ENCODE measurements around the gene PTPRG.

Gene PTPRG

DNA sequence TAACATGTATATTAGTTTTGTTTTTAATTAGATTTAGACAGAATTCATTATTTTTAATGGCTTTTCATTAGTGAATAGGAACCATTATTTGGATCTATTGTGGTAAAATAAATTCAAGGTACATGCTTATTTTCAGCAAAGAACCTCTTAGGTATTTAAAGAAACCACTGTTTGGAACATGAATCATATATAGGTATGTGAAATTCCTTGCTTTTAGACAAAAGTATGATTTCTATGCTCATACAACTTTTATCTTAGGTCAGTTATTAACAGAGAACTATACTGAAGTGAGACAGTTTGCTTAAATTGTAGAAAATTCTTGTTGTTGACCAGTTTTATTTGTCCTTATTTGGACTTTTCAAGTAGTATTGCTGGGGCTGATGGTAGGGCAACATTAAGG lies 422.1 kb downstream of the PTPRG start:
- no peak for DNase-seq

DNA sequence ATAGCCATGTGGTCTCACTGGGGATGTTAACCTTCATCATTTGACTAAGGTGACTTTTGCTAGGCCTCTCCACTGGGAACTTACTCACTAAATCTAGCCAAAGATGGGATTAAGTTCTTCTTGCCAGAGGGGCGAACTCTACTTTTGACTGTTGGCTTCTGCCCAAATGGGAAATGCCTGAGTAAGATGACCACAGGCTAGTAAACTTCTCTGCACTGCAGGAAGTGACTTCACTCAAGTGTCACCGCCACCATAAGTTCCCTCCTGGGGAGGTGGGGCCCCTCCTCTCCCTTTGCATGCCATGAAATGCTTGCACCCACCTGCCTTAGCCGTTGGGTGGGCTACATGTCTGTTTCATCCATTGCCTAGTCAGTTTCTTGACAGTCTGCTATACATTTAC lies 423.6 kb downstream of the PTPRG start:
- no peak for DNase-seq

DNA sequence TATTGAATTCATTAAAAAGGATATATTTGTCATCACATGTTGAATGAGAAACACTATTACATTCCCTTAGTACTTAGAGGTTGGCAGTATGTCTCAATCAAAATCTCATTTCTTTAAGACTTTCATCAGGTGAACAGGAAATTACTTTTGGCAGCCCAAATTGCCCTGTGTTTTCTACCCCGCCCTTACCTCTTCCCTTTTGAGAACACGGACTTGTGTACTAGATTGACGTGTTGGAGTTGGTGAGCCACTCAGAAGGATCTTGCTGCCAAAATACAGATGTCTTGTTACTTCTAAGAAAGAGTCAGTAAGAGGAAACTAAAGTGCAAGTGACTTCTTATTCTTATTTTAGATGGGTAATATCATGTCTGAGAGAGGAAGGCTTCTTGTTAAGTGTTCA lies 425.1 kb downstream of the PTPRG start:
- no peak for DNase-seq

- no peak for DNase-seq
Observed at GRCh38 chr3:61989681-61990080, 428.3 kb downstream of the PTPRG start.

DNA sequence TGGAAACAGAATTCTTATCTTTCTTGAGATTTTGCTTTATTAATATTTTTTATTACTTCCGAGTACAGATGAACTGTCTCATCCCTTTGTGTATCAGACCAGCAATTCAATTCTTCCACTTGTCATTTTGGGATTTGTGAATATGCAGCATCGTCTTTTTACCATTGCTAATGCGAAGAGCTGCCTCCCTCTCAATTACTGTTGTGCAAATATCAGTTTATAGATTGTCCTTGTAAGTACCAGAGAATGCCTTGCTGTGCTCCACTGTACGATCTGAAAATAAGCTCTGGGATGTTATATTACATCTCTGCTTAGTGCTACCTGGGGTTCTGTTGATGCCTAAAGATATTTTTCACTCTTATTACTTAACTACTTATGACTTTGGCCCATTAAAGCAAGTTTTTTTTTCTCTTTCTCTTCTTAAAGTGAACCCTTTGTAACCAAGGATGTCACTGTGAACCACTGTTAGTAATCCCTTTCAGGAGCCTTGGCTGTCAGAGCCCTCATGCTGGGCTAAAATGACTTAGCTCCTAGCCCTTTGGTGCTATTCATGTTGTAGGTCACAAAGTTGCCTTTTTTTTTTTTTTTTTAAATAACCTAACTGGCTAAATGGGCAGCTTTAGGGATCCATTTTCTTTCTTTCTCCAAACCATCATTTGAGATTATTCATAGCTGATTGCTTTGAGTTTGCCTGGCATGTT lies 429.1 kb downstream of the PTPRG start:
- no peak for DNase-seq

- DNase-seq, result no peak
Observed at GRCh38 chr3:61991706-61992105, 430.3 kb downstream of the PTPRG start.

DNA sequence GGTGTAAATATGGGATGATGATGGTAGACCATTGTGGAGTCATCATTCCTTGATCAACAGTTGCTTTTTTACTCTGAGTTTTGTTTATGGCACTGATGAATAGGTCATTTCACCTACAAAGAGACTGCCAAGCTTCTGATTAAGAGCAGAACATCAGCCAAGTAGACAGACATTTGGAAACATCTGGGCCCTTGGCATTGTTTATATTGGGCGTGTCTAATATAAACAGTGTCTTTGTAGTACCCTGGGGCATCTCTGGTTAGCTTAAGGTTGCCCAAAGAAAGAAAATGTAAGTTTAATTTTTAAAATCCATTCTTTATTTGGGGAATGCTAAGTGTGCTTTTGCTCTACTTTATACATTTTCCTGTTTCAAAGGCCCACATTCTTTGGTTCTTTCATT lies 435.0 kb downstream of the PTPRG start:
- DNase-seq, result no peak

- DNase-seq, result no peak
Observed at GRCh38 chr3:61997101-61997500, 435.7 kb downstream of the PTPRG start.

- no peak for DNase-seq
Observed at GRCh38 chr3:62003835-62004234, 442.5 kb downstream of the PTPRG start.

- DNase-seq, result no peak
Observed at GRCh38 chr3:62007036-62007435, 445.7 kb downstream of the PTPRG start.

DNA sequence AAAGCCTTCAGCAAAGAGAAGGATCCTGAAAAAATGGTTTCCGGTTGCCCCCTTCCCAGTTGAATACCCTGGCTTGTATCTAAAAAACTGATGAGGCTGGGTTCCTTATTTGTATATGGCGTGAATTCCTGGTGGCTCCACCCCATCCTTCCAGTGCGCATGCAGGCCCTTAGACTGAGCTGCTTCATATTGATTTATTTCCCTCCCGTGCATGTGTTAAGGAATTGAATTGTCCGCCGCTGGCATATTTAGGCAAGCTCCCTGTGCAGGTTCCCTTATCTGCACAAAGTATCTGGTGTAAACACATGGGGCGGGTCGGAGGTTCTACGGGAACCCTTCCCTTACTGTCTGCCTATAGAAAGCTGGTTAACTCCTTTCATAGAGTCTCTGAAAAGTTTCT lies 449.6 kb downstream of the PTPRG start:
- DNase-seq, result no peak

GRCh38 chr3:62011666-62012065 lies 450.3 kb downstream of the PTPRG start:
- DNase-seq, result no peak

DNA sequence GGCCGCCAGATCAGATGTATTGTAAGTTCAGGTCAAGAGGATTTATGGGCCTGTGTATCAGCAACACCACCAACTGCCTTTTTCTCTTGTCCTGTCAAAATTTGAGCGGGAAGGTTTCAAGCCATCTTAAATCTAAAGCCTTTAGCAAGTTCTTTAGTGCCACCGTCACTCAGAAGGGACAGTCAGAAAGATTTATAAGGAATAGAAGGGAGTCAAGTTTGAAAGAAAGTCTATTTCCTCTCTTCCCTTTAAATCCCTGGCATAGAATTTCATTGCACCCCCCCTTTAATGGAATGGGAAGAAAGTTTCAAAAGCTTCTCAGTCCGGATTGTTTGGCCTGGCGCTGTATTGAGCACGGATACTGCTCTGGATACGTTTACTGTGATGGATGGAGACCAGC lies 452.6 kb downstream of the PTPRG start:
- DNase-seq, result no peak

- DNase-seq, result no peak
Observed at GRCh38 chr3:62015111-62015510, 453.7 kb downstream of the PTPRG start.

- DNase-seq, result no peak
Observed at GRCh38 chr3:62019906-62020305, 458.5 kb downstream of the PTPRG start.

GRCh38 chr3:62020706-62021105 lies 459.3 kb downstream of the PTPRG start:
- DNase-seq, result no peak

DNA sequence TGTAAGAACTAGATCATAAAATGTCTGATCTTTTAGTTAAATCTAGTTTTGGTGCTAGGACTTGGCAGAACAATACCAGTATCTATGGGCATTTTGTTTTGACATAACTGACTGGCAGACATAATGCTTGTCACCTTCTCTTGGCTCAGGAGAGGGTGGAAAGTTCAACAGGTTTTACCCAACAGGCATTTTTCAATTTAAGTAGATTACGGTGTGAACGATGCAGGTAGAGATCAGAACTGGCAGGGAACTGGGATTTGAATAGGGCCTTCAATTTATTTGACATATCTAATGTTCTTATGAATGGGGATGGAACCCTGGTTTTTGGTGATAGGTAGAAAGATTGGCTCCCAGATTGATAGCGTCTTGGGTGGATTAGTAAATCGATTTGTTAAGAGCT lies 460.9 kb downstream of the PTPRG start:
- no peak for DNase-seq

- DNase-seq, result no peak
Observed at GRCh38 chr3:62024882-62025281, 463.5 kb downstream of the PTPRG start.

- no peak for DNase-seq
Observed at GRCh38 chr3:62025913-62026312, 464.5 kb downstream of the PTPRG start.

GRCh38 chr3:62027241-62027640 lies 465.9 kb downstream of the PTPRG start:
- no peak for DNase-seq

DNA sequence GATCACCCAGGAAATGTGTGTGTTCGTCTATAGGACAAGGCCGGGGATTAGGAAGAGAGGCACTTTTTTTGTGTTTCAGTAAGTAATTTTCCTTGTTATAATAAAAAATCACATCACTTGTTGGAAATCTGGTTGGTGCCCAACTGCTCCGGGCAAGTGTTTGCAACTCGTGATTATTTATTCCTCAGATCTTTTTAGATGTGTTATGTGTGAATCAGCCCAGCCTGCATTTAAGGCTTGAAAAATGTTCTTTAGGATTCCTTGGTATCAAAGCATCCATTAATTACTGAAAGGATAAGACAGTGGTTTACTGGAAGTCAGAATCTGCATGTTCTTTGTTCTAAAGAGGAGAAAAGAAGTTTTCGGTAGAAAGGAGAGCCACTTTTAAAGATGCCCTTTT lies 466.4 kb downstream of the PTPRG start:
- no peak for DNase-seq

DNA sequence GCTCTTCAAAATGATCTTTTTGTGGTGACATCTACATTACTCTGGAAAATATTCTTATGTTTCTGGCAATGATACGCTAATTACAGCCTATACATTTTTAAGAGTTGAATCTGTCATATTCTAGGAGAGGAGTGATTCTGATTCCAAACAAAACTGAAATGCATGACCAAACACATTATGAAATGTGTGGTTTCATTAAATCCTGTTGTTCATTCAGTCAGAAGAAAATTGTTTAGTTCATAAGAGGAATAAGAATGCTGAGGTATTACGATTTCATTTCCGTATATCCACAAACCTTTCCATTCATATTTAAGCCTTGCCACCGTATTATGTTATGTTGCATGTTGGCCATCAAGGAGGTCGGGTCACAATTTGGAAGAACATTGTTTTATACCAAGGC lies 466.9 kb downstream of the PTPRG start:
- no peak for DNase-seq

GRCh38 chr3:62032738-62033137 lies 471.4 kb downstream of the PTPRG start:
- DNase-seq, result no peak

DNA sequence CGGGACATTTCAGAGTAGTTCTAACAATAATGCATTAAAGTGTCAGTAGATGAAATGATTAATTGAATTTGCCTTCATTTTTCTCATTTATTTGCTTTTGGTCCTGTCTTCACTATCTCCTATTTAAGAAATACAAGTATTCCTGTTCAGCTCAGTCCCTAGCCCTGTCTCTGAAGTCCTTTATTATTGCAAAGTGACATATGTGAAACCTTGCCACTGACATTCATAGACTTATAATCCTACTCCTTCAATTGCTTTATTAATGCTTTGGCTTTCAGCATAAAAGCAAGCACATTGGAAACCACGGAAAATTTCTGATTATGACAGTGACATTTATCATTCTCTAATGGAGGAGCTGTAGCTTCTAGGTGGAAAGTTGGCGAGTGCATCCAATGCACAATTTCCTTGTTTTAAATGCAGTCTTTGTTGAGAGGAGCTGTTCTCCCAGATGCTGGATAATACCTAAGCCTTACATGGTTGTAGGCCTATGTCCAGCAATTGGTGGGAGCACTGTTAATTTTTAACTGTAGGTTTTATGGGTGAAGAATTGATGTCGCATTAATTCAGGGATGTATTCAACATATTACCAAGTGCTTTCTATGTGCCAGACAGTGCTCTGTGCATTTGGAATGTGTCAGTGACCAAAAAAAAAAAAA lies 474.2 kb downstream of the PTPRG start:
- DNase-seq, result no peak

DNA sequence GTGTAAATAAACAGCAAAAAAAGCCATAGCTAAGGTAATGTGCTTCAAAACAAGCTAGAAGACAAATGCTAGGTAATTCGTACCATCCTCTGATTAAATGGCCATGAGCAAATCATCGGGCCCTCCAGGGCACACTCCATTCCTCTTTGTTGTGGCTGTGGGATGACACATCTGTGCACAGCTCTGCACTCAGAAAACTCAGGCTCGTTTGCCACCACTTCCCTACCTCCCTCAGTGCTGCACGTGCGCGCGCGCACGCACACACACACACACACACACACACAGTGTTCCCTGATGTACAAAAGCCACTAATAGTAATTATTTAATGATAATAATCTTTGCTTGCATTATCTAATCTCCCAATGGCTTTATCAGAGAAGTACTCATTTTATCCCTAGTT lies 475.4 kb downstream of the PTPRG start:
- no peak for DNase-seq

All from CD4-positive, alpha-beta T cell treated with Interleukin-1 beta for 1 hour (primary cell).